ENCODE results near the gene SDK2. TPM values are rescaled to one million over a fixed set of nuclear protein-coding genes. Genes with fewer than 3 reads are reported as not detected.

Gene SDK2
- total RNA-seq, 3 donors from 2014 or later (not counting 1 experiment from before 2014, with no cell fraction given): 0.41 to 0.90 (median 0.49) TPM

DNA sequence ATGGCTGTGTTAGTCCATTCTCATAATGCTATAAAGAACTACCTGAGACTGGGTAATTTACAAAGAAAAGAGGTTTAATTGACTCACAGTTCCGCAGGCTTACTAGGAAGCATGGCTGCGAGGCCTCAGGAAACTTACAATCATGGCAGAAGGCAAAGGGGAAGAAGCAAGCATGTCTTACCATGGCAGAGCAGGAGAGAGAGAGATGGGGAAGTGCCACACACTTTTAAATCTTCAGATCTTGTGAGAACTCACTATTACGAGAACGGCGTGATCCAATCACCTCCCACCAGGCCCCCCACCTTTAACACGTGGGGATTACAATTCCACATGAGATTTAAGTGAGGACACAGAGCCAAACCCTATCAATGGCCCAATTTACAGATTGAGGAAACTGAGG lies 96.5 kb downstream of the SDK2 start:
- H3K4me1 ChIP-seq (ENCODE audit: control insufficient read depth, insufficient read depth, low read length): peaks cover 11% of the 10 kb centered on the region
- Mint-ChIP-seq H3K4me1 (peaks cover 6 to 7% of the 10 kb centered on the region in 2 donors), H3K4me3 (no peak overlapping the region), H3K27me3 (ENCODE audit: low read depth in 2 of 2) (peaks cover 10 to 18% of the 10 kb centered on the region in 2 donors), H3K27ac (no peak overlapping the region), H3K36me3 (no peaks in the 10 kb centered on the region), H3K9me3 (no peaks in the 10 kb centered on the region)
- WGBS (ENCODE audit: insufficient coverage): 88% methylated on average over 6 of the region's 6 CpGs
- H3K27ac ChIP-seq (ENCODE audit: low read length): no peak overlapping the region
- TF ChIP-seq CTCF (IDR thresholded peaks at IDR 0.05): no peak
- ATAC-seq: no peak
- no peaks in the 10 kb centered on the region for H3K9me3 ChIP-seq (ENCODE audit: control insufficient read depth, insufficient read depth, low read length)
- no peak overlapping the region for H3K4me3 ChIP-seq (ENCODE audit: low read length)
- intact Hi-C loops (cut with micrococcal nuclease): no loop called here
- no peak for DNase-seq
- no peaks in the 10 kb centered on the region for H3K27me3 ChIP-seq (ENCODE audit: control insufficient read depth, insufficient read depth, low read length)
- no peaks in the 10 kb centered on the region for H3K36me3 ChIP-seq (ENCODE audit: control insufficient read depth, insufficient read depth, low read length)

DNA sequence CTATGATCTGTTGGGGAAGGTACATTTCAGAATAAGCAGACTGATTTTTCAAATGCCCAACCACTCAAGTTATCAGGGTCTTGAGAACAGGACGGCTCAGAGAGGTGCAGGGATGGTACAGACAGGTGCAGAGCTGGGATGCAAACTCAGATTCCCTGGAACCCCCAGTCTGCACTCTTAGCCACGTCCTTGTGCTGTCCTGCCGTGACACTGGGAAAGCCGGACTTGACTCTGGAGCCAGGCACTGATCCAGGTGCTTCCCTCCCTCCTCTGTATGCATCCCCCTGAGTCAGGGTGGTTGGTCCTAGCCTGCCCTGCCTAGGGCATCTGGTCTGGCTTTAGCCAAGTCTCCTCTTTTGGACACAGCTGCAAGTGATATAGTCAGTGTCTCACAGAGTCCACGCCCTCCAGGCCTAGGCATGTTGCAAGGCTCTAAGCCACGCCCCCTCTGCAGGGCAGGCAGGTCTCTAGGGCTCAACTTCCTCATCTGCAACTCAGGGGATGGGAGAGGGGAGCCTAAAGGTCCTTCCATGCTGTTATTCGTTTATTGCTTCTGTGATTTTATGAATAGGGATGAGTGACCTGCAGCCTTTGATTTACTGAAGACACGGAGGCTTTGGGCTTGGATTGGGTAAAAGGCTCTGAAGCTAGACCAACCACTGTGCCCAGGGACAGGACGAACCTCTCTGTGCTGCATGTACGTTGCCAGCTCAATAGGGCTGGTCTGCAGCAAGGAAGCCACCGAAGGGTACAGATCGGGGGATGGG lies 97.3 kb downstream of the SDK2 start:
- no peak overlapping the region for H3K4me3 ChIP-seq (ENCODE audit: low read length)
- Mint-ChIP-seq H3K36me3 (no peaks in the 10 kb centered on the region), H3K27ac (no peak overlapping the region), H3K27me3 (ENCODE audit: low read depth in 2 of 2) (peaks cover 10 to 18% of the 10 kb centered on the region in 2 donors), H3K4me3 (no peak overlapping the region), H3K4me1 (peaks cover 4 to 5% of the 10 kb centered on the region in 2 donors), H3K9me3 (no peaks in the 10 kb centered on the region)
- peak in 1 of 2 donors; percentile 45 for DNase-seq
- no peak for TF ChIP-seq CTCF (IDR thresholded peaks at IDR 0.05)
- no peaks in the 10 kb centered on the region for H3K27me3 ChIP-seq (ENCODE audit: control insufficient read depth, insufficient read depth, low read length)
- peaks cover 11% of the 10 kb centered on the region for H3K4me1 ChIP-seq (ENCODE audit: control insufficient read depth, insufficient read depth, low read length)
- intact Hi-C loops (cut with micrococcal nuclease): no loop called here
- no peaks in the 10 kb centered on the region for H3K9me3 ChIP-seq (ENCODE audit: control insufficient read depth, insufficient read depth, low read length)
- 67% methylated on average over 12 of the region's 12 CpGs for WGBS (ENCODE audit: insufficient coverage)
- no peak overlapping the region for H3K27ac ChIP-seq (ENCODE audit: low read length)
- ATAC-seq: no peak
- H3K36me3 ChIP-seq (ENCODE audit: control insufficient read depth, insufficient read depth, low read length): no peaks in the 10 kb centered on the region

GRCh38 chr17:73546114-73546513 lies 98.1 kb downstream of the SDK2 start:
- no peak overlapping the region for H3K4me3 Mint-ChIP-seq
- ATAC-seq (no peak), DNase-seq (no peak)
- intact Hi-C loops (cut with micrococcal nuclease): no loop called here
- H3K36me3 Mint-ChIP-seq: no peaks in the 10 kb centered on the region
- Histone ChIP-seq H3K27ac (ENCODE audit: low read length) (no peak overlapping the region), H3K36me3 (ENCODE audit: control insufficient read depth, insufficient read depth, low read length) (no peaks in the 10 kb centered on the region), H3K4me1 (ENCODE audit: control insufficient read depth, insufficient read depth, low read length) (peaks cover 11% of the 10 kb centered on the region), H3K4me3 (ENCODE audit: low read length) (no peak overlapping the region), H3K9me3 (ENCODE audit: control insufficient read depth, insufficient read depth, low read length) (no peaks in the 10 kb centered on the region), H3K27me3 (ENCODE audit: control insufficient read depth, insufficient read depth, low read length) (no peaks in the 10 kb centered on the region)
- 92% methylated on average over 11 of the region's 11 CpGs for WGBS (ENCODE audit: insufficient coverage)
- TF ChIP-seq CTCF (IDR thresholded peaks at IDR 0.05): no peak
- H3K9me3 Mint-ChIP-seq: no peaks in the 10 kb centered on the region
- peaks cover 6 to 12% of the 10 kb centered on the region in 2 donors for H3K27me3 Mint-ChIP-seq (ENCODE audit: low read depth in 2 of 2)
- no peak overlapping the region for H3K27ac Mint-ChIP-seq
- H3K4me1 Mint-ChIP-seq: no peaks in the 10 kb centered on the region
